Stimulated activated CD8-positive, alpha-beta memory T cell treated with anti-CD3 and anti-CD28 coated beads, Interleukin-15, amount 100 ng/mL, for 4 hours (primary cell): ENCODE results near the gene MRPL33.

Experiments used
- DNase-seq, 2 donors: peaks; one replicate each; pipeline ENCODE4 v3.0.0-alpha.2; 2020; ENCODE audit warnings: low read depth in 2 of 2

MRPL33 gene

DNA sequence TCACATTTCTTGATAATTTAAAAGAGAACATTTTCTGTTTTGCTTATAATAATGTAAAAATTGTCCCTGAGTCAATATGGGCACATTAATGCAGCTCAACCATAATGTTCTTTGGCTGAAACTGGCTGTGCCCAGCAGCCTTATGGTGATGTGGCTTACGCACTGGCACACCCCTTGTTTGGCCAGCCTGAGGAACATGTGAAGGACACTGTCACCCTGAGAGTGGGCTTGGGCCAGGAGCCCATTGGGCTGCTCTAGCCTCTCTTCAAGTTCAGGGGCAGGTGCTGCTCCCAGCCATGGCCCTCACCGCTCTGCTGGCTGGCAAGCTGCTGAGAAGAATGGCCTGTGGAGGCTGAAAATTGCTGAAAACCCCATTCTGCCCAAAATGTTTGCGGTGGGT lies 37.5 kb downstream of the MRPL33 start:
- DNase-seq: no peak

DNA sequence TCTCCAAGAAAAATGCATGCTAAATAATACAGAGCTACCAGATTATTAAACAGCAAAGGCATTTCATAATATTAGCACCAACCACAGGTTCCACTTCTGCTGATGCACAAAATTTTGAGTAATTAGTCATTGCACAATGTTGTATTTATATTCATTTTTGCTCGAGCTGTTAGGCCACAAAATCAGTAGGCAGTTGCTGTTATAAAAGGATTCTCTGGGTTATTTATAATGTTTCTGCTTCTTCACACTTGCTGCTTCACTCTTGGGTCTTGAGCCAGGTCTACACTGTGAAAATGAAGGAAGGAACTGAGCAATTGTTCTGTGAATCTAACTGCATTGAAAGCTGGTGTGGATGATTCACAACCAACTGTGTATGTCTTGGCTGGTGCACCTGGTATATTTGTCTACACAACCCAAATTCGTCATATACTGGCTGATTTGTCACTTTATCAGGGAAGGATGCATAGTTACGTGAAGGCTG lies 38.3 kb downstream of the MRPL33 start:
- no peak for DNase-seq

DNA sequence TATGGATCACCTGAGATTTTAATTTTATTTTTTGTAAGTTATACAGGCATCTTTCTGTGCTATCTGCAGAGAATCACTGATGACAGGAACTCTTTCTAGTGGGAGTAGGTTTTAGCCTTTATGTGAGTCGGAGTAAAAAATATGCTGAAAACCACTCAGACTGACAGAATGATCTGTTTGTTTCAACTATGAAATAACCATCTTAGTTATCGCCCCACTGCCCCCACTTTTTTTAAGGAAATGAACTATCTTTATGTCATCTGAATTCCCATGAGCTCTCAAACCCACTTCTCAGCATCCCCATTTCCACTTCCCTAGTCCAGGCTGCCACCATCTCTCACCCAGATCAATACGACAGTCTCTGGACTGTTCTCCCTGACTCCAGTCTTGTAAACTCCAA lies 38.9 kb downstream of the MRPL33 start:
- no peak for DNase-seq

DNA sequence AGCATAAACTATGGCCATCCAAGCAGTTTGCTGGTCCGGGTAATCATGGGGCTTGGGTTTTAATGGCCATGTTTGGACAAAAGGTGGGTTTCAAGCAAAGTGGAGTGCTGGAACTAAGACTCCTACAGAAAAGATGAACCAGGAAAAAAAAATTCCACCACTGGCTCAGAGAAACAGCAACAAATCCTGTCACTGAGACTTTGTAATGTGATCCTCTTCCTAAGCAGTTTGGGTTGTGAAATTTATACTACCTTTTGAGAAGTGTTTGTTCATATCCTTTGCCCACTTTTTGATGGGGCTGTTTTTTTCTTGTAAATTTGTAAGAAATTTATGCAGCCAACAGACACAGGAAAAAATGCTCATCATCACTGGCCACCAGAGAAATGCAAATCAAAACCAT lies 40.2 kb downstream of the MRPL33 start:
- DNase-seq: no peak

DNA sequence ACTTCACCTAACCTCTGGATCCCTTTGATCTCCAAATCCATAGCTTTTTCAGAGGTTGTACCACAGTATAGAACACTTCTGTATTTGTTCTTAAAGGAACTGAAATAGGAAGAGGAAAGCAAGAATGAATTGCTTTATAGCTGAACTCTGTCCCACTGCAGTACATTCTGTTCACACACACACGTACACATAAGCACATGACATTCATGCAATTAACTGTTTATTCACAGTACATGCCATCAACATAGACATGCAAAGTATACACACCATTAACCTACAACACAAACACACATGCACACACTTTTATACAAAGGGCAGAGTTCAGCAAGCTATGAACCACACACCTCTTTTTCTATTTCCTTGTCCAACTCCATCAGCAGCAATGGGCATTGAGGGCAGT lies 43.2 kb downstream of the MRPL33 start:
- DNase-seq: no peak

DNA sequence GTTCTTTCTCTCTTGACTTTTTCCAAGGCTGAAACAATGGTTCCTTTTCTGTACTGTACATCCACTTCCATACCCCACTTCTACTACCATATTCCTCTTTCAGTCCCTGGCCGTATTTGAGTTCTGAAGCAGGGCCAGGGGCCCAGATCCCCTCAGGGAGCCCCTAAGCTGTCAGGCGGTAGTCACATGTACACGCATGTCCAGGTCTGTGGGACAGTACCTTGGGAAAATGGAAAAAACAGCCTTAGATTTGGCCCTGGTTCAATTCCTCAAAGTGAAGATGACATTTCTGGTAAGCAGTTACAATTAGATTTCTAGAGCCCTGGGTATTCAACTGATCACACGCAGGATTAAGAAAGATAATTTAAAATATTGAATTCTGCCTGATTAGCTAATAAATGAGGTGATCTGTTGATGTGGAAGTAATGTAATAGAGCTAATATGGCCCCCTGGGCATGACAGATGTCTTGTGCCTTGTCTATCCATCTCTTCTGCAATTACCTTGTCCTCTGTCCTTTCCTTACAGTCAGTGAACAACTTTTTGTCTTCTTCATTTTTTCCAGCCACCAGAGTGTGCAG lies 44.4 kb downstream of the MRPL33 start:
- no peak for DNase-seq

DNA sequence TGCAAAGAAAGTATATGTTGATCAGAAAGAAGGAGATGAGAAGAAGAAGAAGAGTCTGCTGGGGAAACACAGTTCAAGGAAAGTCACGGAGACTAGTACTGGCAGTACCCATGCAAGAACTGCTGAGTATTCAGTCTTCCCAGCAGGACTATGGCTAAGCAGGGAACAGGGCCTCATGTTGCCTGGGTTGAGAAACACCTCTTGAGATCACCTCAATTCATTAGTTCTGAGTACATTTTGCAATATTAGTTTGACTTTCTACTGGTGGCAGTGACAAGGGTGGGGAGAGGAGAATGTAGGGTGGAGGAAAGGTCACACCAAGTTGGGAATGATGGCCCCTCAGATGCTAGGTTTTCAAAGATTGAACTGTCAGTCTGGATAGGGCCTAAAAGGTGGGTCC lies 50.5 kb downstream of the MRPL33 start:
- DNase-seq: no peak

DNA sequence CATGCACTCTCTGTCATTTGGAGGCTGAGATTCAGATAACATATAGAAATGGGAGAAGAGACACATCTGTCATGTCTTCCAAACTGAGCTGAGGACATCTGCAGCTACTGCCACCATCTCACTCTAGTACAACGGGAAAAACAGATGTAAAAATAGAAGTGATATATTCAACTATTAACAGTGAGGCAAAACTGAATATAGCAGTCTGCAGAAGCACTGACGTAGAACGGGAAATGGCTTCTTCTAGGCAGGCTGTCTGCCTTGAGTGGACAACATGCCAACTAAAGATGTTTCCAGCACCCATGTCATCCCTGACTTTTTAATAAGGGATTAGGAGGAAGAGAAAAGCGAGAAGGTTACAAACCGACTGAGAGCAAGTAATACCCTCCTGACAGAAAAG lies 51.6 kb downstream of the MRPL33 start:
- no peak for DNase-seq

DNA sequence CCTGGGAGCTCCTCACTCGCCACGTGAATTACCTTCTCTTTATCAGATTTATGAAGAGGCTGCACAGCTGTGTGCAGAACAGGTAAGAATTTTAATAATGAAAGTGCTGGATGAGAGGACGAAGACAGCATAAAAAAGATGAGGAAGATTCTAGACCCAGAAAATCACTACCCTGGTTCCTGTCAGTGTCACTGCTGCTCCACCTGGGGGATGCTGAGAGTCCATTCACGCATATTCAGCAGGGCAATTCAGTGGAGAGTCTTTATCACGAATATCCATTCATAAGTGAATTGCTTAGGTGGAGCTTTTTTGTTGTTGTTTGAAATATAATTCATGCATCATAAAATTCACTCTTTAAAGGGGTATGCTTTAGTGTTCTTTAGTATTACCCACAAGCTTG lies 52.0 kb downstream of the MRPL33 start:
- DNase-seq: no peak

DNA sequence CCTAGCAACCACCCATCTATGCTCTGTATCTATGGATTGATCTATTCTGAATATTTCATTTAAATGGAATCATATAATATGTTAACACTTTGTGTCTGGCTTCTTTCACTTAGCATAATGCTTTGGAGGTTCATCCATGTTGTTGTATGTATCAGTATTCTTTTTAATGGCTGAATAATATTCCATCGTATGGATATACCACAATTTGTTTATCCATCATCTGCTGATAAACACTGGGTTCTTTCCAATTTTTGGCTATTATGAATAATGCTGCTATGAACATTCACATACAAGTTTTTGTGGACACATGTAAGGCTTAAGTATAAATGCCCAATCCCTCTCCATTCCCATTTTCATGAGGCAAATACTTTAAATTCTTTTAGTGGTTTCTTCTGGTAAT lies 52.9 kb downstream of the MRPL33 start:
- no peak for DNase-seq

DNA sequence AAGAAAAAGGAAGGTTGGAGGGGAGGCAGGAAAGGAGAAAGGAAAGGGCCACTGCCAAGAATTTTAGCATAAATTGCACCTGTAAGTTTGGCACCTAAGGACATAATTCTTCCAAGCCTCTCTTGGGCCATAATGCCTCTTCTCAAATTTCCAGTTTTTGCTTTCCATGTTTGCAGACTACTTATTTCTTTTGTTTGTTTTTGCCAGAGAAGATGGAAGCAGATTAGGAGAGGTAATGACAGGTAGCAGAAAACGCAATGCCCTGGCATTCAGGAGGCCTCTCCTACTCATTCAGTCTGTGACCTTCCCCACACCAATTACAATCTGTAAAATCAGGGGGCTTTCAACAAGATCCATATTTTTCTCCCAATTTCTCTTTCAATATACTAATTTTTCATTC lies 56.8 kb downstream of the MRPL33 start:
- no peak for DNase-seq
